ENCODE results near the gene MEAK7.

Gene MEAK7

GRCh38 chr16:84458606-84459532, 45.6 kb downstream of the MEAK7 start:
- H3K36me3 ChIP-seq (ENCODE audit: control insufficient read depth, insufficient read depth, low read length): no peaks in the 10 kb centered on the region
- no peak for DNase-seq (ENCODE audit: extremely low read depth, insufficient read length)
- H3K4me3 ChIP-seq (replicated peaks; ENCODE audit: low read depth, low read length): no peak overlapping the region
- TF ChIP-seq CTCF (IDR thresholded peaks at IDR 0.05; ENCODE audit: insufficient read depth, low read length, poor library complexity, severe bottlenecking): no peak
- no peaks in the 10 kb centered on the region for H3K27me3 ChIP-seq (replicated peaks; ENCODE audit: control insufficient read depth, insufficient read depth, low read length)

- no peak overlapping the region for H3K4me3 ChIP-seq (replicated peaks; ENCODE audit: low read depth, low read length)
- no peaks in the 10 kb centered on the region for H3K27me3 ChIP-seq (replicated peaks; ENCODE audit: control insufficient read depth, insufficient read depth, low read length)
- no peak for DNase-seq (ENCODE audit: extremely low read depth, insufficient read length)
- TF ChIP-seq CTCF (IDR thresholded peaks at IDR 0.05; ENCODE audit: insufficient read depth, low read length, poor library complexity, severe bottlenecking): no peak
- H3K36me3 ChIP-seq (ENCODE audit: control insufficient read depth, insufficient read depth, low read length): no peaks in the 10 kb centered on the region
Observed at GRCh38 chr16:84455031-84455430, 49.4 kb downstream of the MEAK7 start.
